ENCODE data around the gene UGT2A3. TPM values are rescaled to one million over a fixed set of nuclear protein-coding genes. Genes with fewer than 3 reads are reported as not detected.
A peak's percentile ranks its signal among the peaks of the same experiment; 100 is the strongest.

Gene UGT2A3
- total and polyA plus RNA-seq, 4 donors = 16.3 to 41.4 (median 28.2) TPM

- TF ChIP-seq MAX (IDR thresholded peaks at IDR 0.05) (no peak), ATF3 (IDR thresholded peaks at IDR 0.05) (no peak), FOXA1 (IDR thresholded peaks at IDR 0.05) (no peak), RXRA (IDR thresholded peaks at IDR 0.05) (peak in 1 of 2 donors; percentile 25), RAD21 (IDR thresholded peaks at IDR 0.05) (no peak)
- DNase-seq (ENCODE audit: low spot score) = no peak
- H3K4me1 ChIP-seq (ENCODE audit: control insufficient read depth in 4 of 4, insufficient read depth in 4 of 4, low read length in 3 of 4) = peaks cover 0 to 28% (median 10%) of the 10 kb centered on the region in 4 donors
- H3K9ac ChIP-seq (ENCODE audit: low read depth in 1 of 2, low read length in 2 of 2) = no peak overlapping the region
- no peak overlapping the region for H3K27ac ChIP-seq (ENCODE audit: low read depth in 1 of 2, low read length in 2 of 2)
- H3K36me3 ChIP-seq (ENCODE audit: control insufficient read depth in 4 of 4, insufficient read depth in 3 of 4, low read depth in 1 of 4, low read length in 3 of 4) = no peaks in the 10 kb centered on the region
- WGBS = 18% methylated on average over 1 of the region's 1 CpG
- H3K9me3 ChIP-seq (ENCODE audit: control insufficient read depth in 4 of 4, low read length in 3 of 4) = no peaks in the 10 kb centered on the region
- no peaks in the 10 kb centered on the region for H3K27me3 ChIP-seq (ENCODE audit: control insufficient read depth in 4 of 4, insufficient read depth in 4 of 4, low read length in 3 of 4)
- H3K4me3 ChIP-seq (ENCODE audit: low read depth in 1 of 3, low read length in 3 of 3) = no peak overlapping the region
These were observed 54.9 kb downstream of the UGT2A3 start for GRCh38 chr4:68896749-68897148.

- peaks cover 0 to 31% (median 10%) of the 10 kb centered on the region in 4 donors for H3K4me1 ChIP-seq (ENCODE audit: control insufficient read depth in 4 of 4, insufficient read depth in 4 of 4, low read length in 3 of 4)
- no peak for TF ChIP-seq JUND (IDR thresholded peaks at IDR 0.05)
- H3K9ac ChIP-seq (ENCODE audit: low read depth in 1 of 2, low read length in 2 of 2) = no peak overlapping the region
- no peak for DNase-seq (ENCODE audit: low spot score)
- H3K27ac ChIP-seq (ENCODE audit: low read depth in 1 of 2, low read length in 2 of 2) = no peak overlapping the region
- 35% methylated on average over 5 of the region's 5 CpGs for WGBS
- H3K4me3 ChIP-seq (ENCODE audit: low read depth in 1 of 3, low read length in 3 of 3) = no peak overlapping the region
- H3K36me3 ChIP-seq (ENCODE audit: control insufficient read depth in 4 of 4, insufficient read depth in 3 of 4, low read depth in 1 of 4, low read length in 3 of 4) = no peaks in the 10 kb centered on the region
- no peaks in the 10 kb centered on the region for H3K27me3 ChIP-seq (ENCODE audit: control insufficient read depth in 4 of 4, insufficient read depth in 4 of 4, low read length in 3 of 4)
- no peaks in the 10 kb centered on the region for H3K9me3 ChIP-seq (ENCODE audit: control insufficient read depth in 4 of 4, low read length in 3 of 4)
These were observed 55.9 kb downstream of the UGT2A3 start for GRCh38 chr4:68895561-68896198.

GRCh38 chr4:68892861-68893260, 58.7 kb downstream of the UGT2A3 start:
- Histone ChIP-seq H3K36me3 (ENCODE audit: control insufficient read depth in 4 of 4, insufficient read depth in 3 of 4, low read depth in 1 of 4, low read length in 3 of 4) (no peaks in the 10 kb centered on the region), H3K27me3 (ENCODE audit: control insufficient read depth in 4 of 4, insufficient read depth in 4 of 4, low read length in 3 of 4) (no peaks in the 10 kb centered on the region), H3K9ac (ENCODE audit: low read depth in 1 of 2, low read length in 2 of 2) (no peak overlapping the region), H3K27ac (ENCODE audit: low read depth in 1 of 2, low read length in 2 of 2) (no peak overlapping the region), H3K9me3 (ENCODE audit: control insufficient read depth in 4 of 4, low read length in 3 of 4) (no peaks in the 10 kb centered on the region), H3K4me1 (ENCODE audit: control insufficient read depth in 4 of 4, insufficient read depth in 4 of 4, low read length in 3 of 4) (peaks cover 0 to 23% (median 10%) of the 10 kb centered on the region in 4 donors), H3K4me3 (ENCODE audit: low read depth in 1 of 3, low read length in 3 of 3) (no peak overlapping the region)
- DNase-seq (ENCODE audit: low spot score) = no peak
- TF ChIP-seq RXRA (IDR thresholded peaks at IDR 0.05) = no peak
- no peak for TF ChIP-seq FOXA1 (IDR thresholded peaks at IDR 0.05)
- no peak for TF ChIP-seq YY1 (IDR thresholded peaks at IDR 0.05)
- no peak for TF ChIP-seq HNF4A (conservative IDR thresholded peaks at IDR 0.05)
- TF ChIP-seq JUND (IDR thresholded peaks at IDR 0.05) = no peak
- TF ChIP-seq NR2F2 (IDR thresholded peaks at IDR 0.05) = no peak
- TF ChIP-seq SP1 (IDR thresholded peaks at IDR 0.05) = no peak
- no peak for TF ChIP-seq EGR1 (IDR thresholded peaks at IDR 0.05; ENCODE audit: low read depth in 2 of 2)
- TF ChIP-seq CTCF (IDR thresholded peaks at IDR 0.05; ENCODE audit: low read depth, low read length, missing input control) = no peak
- TF ChIP-seq MAX (IDR thresholded peaks at IDR 0.05) = no peak
- TF ChIP-seq REST (IDR thresholded peaks at IDR 0.05) = no peak
- TF ChIP-seq RAD21 (IDR thresholded peaks at IDR 0.05) = no peak
- no peak for TF ChIP-seq ZBTB33 (IDR thresholded peaks at IDR 0.05)
- TF ChIP-seq HNF4G (IDR thresholded peaks at IDR 0.05) = no peak
- no peak for TF ChIP-seq TAF1 (conservative IDR thresholded peaks at IDR 0.05)
- WGBS = 82% methylated on average over 1 of the region's 1 CpG
